IPS-18c (cell line): ENCODE measurements around the gene SPINT3.

ENCODE experiments used
- H3K4me3 ChIP-seq: 2 replicates; pipeline ENCODE4 v1.7.0; 2013; ENCODE audit warnings: low read depth, mild to moderate bottlenecking, low read length, moderate library complexity; ENCODE audit not compliant: insufficient read depth
- H3K9me3 ChIP-seq: one replicate; pipeline ENCODE4 v1.6.1; 2013; ENCODE audit warnings: mild to moderate bottlenecking, low read length, moderate library complexity; ENCODE audit not compliant: control insufficient read depth, insufficient read depth

SPINT3 gene, protein sequence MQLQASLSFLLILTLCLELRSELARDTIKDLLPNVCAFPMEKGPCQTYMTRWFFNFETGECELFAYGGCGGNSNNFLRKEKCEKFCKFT

GRCh38 chr20:45515147-45515913 is at the start of gene SPINT3:
Gene SPINT3 (minus strand): TSS chr20:45515622. CDS start chr20:45515608, 14 bp downstream.
- Histone ChIP-seq H3K4me3 (no peak within 1 kb of the TSS), H3K9me3 (no peaks in the 10 kb centered on the region)

DNA sequence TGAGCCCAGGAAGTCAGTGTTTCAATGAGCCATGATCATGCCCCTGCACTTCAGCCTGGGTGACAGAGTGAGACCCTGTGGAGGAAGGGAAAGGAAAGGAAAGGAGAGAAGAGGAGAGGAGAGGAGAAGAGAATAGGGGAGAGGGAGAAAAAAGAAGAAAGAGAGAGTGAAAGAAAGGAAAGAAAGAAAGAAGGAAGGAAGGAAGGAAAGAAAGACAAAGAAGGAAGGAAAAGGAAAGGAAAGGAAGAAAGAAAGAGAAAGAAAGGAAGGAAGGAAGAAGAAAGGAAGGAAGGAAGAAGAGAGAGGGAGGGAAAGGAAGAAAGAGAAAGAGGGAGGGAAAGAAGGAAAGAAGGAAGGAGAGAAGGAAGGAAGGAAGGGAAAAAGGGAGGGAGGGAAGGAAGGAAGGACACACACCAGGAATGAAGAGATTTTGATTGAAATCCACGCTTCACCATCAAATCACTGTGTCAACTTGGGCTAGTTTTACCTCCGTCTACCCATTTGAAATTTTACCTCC is 49.4 kb upstream of the SPINT3 start:
- no peak overlapping the region for H3K4me3 ChIP-seq
- H3K9me3 ChIP-seq = no peaks in the 10 kb centered on the region

GRCh38 chr20:45555198-45555597 is 39.8 kb upstream of the SPINT3 start:
- Histone ChIP-seq H3K9me3 (no peaks in the 10 kb centered on the region), H3K4me3 (no peak overlapping the region)

GRCh38 chr20:45552456-45552855 is 37.0 kb upstream of the SPINT3 start:
- Histone ChIP-seq H3K4me3 (no peak overlapping the region), H3K9me3 (no peaks in the 10 kb centered on the region)

DNA sequence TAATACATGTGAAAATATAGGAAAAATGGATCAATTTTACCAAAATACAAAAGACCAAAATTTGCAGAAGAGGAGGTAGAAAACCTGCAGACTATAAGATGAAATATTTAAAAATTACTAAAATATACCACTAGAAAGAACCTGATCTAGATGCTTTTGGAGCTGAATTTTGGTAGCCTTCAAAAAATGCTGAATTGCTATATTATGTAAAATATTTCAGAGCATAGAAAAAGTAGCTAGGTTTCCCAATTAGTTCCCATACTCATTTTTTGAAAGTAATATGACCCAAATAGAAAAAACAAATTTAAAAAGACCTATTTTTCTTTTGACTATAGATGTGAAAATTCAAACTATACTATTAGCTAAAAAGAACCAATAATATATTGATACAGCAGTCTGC is 35.3 kb upstream of the SPINT3 start:
- H3K9me3 ChIP-seq = no peaks in the 10 kb centered on the region
- no peak overlapping the region for H3K4me3 ChIP-seq

DNA sequence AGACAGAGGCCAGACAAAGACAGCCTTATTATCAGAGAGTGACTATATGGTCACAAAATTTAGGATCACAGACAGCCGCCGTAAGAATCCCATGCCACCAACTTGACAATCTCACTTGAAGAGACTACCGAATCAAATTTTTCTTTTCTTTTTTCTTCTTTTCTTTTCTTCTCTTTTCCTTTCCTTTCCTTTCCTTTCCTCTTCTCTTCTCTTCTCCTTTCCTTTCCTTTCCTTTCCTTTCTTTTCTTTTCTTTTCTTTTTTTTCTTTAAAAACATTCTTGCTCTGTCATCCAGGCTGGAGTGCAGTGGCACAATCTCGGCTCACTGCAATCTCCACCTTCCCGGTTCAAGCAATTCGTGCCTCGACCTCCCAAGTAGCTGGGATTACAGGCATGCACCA is 33.0 kb upstream of the SPINT3 start:
- no peak overlapping the region for H3K4me3 ChIP-seq

DNA sequence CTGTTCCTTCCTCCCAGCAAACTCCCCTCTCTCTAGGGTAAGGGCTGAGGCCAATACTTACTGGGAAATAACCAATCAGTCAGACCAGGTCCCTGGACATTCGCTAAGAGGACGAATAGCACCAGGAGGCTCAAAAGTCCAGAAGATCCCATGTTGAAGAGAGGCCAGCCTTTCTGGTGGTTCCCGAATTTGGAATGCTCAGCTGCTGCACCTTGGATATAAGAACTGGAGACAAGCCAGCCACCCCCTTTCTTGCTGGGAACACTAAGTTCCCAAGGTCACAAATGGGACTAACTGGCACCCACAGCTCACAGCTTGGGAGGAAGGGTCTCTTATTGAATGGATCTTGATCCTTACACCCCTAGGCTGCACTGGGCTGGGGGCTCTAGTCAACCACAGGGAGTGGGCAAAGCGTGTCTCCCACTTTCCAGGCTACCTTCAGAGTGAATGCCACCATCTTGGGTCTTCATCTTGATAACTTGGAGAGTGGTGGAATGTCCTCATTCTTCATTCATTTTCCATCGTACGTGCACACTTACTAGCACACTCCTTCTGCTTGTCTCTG is 31.9 kb upstream of the SPINT3 start, which contains the start of gene EPPIN:
Gene EPPIN, minus strand, starts transcription at position 196 of the 565 bp plus-strand sequence. Its CDS starts 44 bp downstream, at position 152.
- Histone ChIP-seq H3K4me3 (no peak within 1 kb of the TSS), H3K9me3 (no peaks in the 10 kb centered on the region)

More for the DNA sequence above, 33.0 kb upstream of the SPINT3 start:
- no peaks in the 10 kb centered on the region for H3K9me3 ChIP-seq

DNA sequence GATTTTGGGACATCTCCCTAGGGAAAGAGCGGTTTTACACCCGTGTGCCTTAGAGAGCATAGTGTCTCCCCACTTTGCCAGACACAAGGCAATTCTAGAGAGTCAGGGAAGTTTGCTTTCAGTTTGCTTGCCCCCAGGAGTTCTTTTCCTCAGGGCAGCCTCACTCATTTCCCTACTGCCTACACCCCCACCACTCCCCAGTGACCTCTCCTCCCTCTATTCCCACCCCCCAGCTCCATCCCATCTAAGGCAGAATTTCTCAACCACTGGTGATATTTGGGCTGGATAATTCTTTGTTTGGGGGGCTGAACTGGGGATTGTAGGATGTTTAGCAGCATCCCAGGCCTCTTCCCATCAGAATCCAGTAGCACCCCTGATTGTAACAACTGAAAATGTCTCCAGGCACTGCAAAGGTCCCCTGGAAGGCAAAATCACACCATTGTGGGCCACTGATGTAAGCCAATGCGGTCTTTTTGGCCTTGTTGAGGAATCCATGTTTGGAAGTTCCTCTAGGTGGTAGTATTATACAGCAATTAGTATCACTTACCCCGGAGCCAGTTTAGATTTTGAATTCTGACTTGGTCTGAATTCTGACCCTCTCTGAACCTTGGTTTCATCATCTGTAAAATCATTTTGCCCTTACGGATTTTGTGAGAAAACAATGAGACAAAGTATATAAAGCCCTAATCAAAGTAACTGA is 30.5 kb upstream of the SPINT3 start:
- Histone ChIP-seq H3K9me3 (no peaks in the 10 kb centered on the region), H3K4me3 (no peak overlapping the region)

- no peaks in the 10 kb centered on the region for H3K9me3 ChIP-seq
- H3K4me3 ChIP-seq = no peak overlapping the region
Observed at GRCh38 chr20:45545351-45545750, 29.9 kb upstream of the SPINT3 start.

DNA sequence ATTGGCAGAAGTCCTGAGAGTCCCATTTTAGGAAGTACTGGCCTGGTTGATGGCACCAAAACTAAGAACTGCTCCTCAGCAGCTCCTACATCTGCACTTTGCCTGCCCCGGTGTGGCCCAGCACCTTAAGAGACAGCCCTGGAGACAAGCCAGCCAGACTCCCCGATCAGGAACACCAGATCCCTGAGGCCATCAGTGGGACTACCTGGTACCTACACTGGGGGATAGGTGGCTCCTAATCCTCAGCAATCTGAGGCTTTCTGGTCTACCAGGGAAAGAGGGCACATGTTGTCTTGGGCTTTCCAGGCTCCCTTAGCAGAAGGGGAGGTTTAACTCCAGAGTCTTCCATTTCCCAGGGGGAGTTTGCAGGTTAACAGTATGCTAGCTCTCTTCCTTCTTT is 24.0 kb upstream of the SPINT3 start, which contains the start of gene WFDC6:
Gene WFDC6, minus strand, starts transcription at position 101 of the 400 bp plus-strand sequence. Its CDS starts 75 bp downstream, at position 26.
- Histone ChIP-seq H3K9me3 (no peaks in the 10 kb centered on the region), H3K4me3 (no peak within 1 kb of the TSS)

DNA sequence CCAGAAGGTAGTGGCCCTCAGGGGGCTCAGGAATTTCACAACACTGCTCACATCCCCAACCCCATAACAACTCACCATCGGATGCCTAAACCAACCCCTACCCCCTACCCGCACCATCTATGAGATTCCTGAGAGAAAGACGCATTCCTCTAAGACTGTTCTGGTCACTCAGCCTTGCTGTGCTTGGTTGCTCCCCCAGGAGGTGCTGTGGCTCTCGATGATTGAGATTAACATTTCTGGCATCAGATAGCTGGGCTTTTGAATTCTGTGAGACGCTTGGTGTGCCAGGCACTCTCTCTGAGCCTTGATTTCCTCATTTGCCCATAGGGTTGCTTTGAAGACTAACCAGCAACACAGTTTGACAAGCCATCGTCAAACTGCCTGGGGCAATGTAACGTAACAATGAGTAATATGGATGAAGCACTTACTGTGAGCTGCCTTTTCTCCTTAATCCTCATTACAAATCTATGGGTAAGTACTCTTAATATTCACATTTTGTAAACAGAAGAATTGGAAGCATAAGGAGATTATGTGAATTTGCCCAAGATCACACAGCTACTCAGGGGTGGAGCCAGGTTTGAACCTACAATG is 22.9 kb upstream of the SPINT3 start:
- Histone ChIP-seq H3K4me3 (no peak overlapping the region), H3K9me3 (no peaks in the 10 kb centered on the region)

DNA sequence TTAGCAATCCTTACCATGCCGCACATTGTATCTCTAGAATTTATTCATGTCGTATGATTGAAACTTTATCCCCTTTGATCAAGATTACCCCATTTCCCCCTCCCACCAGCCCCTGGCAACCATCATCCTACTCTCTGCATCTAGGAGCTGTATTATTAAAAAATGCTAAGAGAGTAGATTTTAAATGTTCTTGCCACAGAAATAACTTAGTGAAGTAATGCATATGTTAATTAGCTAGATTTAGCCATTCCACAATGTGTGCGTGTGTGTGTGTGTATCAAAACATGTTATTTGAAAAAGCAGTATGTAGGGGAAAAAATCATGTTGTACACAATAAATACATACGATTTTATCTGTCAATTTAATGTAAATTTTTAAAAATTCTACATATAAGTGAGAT is 11.9 kb upstream of the SPINT3 start:
- H3K4me3 ChIP-seq = no peak overlapping the region

GRCh38 chr20:45523821-45524220 is 8.4 kb upstream of the SPINT3 start:
- Histone ChIP-seq H3K9me3 (no peaks in the 10 kb centered on the region), H3K4me3 (no peak overlapping the region)

More for the DNA sequence above, 11.9 kb upstream of the SPINT3 start:
- H3K9me3 ChIP-seq = no peaks in the 10 kb centered on the region

GRCh38 chr20:45518282-45518681 is 2.9 kb upstream of the SPINT3 start:
- H3K9me3 ChIP-seq = no peaks in the 10 kb centered on the region
- no peak overlapping the region for H3K4me3 ChIP-seq

- H3K9me3 ChIP-seq = peaks cover 2% of the 10 kb centered on the region
- no peak overlapping the region for H3K4me3 ChIP-seq
Observed at GRCh38 chr20:45510242-45510862, 5.1 kb downstream of the SPINT3 start.

DNA sequence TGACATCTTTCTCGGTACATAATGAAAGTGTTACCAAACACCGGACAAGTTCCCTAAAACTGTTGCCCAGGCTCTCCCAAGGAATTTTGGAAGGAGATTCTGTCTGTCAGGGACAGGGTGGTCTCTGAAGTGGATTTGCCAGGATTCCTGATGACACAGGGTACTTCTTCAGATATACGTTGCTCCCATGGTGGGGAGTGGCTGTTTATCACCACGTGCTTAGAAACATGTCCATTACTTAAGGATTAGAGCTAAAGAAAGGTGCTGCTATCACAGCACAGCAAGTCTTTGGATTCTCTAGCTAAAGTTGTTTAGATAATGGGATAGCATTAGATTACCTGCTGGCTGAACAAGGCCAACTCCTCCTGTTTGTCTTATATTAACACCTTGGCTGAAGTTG is 6.3 kb downstream of the SPINT3 start:
- peaks cover 2% of the 10 kb centered on the region for H3K9me3 ChIP-seq
- H3K4me3 ChIP-seq = no peak overlapping the region
